Body of pancreas (tissue), 4 donors: ENCODE measurements around the gene THRSP.

Experiments
- POLR2A ChIP-seq, 3 donors: fragments of 450-650 bp; IDR thresholded peaks; one replicate each; pipeline ENCODE4 v1.6.1; 2016; ENCODE audit warnings: antibody characterized with exemption in 3 of 3, mild to moderate bottlenecking in 2 of 3
- TF ChIP-seq, protein P1 (sequence below), 7 experiments: fragments of 450-650 bp in 4 of 7; fragments of 200-600 bp in 3 of 7; sonication (generic) in 3 of 7; IDR thresholded peaks; one replicate each; pipeline ENCODE4 v1.5.1; 2016 to 2019; ENCODE audit warnings: antibody characterized with exemption in 7 of 7

DNA sequence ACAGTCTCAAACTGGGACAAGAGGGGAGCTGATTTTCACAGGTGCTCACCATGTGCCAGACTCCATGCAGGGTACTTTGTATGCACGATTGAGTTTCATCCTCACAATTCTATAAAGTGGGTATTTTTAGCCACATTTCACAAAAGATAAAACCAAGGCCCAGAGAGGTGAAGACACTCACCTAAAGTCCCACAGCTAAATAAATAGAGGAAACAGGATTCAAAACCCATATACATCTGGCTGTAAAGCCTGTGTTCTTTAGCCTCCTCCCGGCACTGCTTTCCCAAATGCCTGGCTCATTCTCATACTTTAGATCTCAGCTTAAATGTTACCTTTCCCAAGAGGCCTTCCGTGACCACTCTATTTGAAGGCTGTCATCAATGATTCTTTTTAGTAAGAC, 27.3 kb upstream of the THRSP start:
- TF ChIP-seq, protein P1, sequence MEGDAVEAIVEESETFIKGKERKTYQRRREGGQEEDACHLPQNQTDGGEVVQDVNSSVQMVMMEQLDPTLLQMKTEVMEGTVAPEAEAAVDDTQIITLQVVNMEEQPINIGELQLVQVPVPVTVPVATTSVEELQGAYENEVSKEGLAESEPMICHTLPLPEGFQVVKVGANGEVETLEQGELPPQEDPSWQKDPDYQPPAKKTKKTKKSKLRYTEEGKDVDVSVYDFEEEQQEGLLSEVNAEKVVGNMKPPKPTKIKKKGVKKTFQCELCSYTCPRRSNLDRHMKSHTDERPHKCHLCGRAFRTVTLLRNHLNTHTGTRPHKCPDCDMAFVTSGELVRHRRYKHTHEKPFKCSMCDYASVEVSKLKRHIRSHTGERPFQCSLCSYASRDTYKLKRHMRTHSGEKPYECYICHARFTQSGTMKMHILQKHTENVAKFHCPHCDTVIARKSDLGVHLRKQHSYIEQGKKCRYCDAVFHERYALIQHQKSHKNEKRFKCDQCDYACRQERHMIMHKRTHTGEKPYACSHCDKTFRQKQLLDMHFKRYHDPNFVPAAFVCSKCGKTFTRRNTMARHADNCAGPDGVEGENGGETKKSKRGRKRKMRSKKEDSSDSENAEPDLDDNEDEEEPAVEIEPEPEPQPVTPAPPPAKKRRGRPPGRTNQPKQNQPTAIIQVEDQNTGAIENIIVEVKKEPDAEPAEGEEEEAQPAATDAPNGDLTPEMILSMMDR (IDR thresholded peaks at IDR 0.05): no peak
- no peak for TF ChIP-seq POLR2A (IDR thresholded peaks at IDR 0.05)
